Activated CD4-positive, CD25-positive, alpha-beta regulatory T cell treated with anti-CD3 and anti-CD28 coated beads, Interleukin-2, amount 50 U/mL, for 72 hours (primary cell): Measurements from ENCODE around the gene ZCWPW2.

Experiments
- DNase-seq: peaks from one replicate; pipeline ENCODE4 v3.0.0; 2021

The ZCWPW2 gene

GRCh38 chr3:28386049-28386448, 37.5 kb downstream of the ZCWPW2 start:
- no peak for DNase-seq

GRCh38 chr3:28388978-28389377, 40.5 kb downstream of the ZCWPW2 start:
- no peak for DNase-seq

- DNase-seq = no peak
Observed at GRCh38 chr3:28399206-28399605, 50.7 kb downstream of the ZCWPW2 start.

GRCh38 chr3:28406241-28406640, 57.7 kb downstream of the ZCWPW2 start:
- DNase-seq = no peak

GRCh38 chr3:28449398-28449797, 100.9 kb downstream of the ZCWPW2 start:
- DNase-seq = no peak

- DNase-seq = no peak
Observed at GRCh38 chr3:28462866-28463265, 114.3 kb downstream of the ZCWPW2 start.

GRCh38 chr3:28467414-28467813, 118.9 kb downstream of the ZCWPW2 start:
- DNase-seq = no peak

GRCh38 chr3:28476194-28476593, 127.7 kb downstream of the ZCWPW2 start:
- DNase-seq = no peak

- DNase-seq = no peak
Observed at GRCh38 chr3:28476764-28477163, 128.2 kb downstream of the ZCWPW2 start.

- DNase-seq = no peak
Observed at GRCh38 chr3:28485164-28485563, 136.6 kb downstream of the ZCWPW2 start.

- DNase-seq = no peak
Observed at GRCh38 chr3:28495301-28495700, 146.8 kb downstream of the ZCWPW2 start.

- no peak for DNase-seq
Observed at GRCh38 chr3:28502397-28502937, 153.9 kb downstream of the ZCWPW2 start.

- no peak for DNase-seq
Observed at GRCh38 chr3:28504976-28505375, 156.5 kb downstream of the ZCWPW2 start.

- DNase-seq = no peak
Observed at GRCh38 chr3:28521663-28522062, 173.1 kb downstream of the ZCWPW2 start.

GRCh38 chr3:28542351-28542750, 193.8 kb downstream of the ZCWPW2 start:
- DNase-seq = no peak

GRCh38 chr3:28544236-28544635, 195.7 kb downstream of the ZCWPW2 start:
- DNase-seq = no peak

GRCh38 chr3:28544831-28545230, 196.3 kb downstream of the ZCWPW2 start:
- DNase-seq = no peak

GRCh38 chr3:28547677-28548076, 199.2 kb downstream of the ZCWPW2 start:
- no peak for DNase-seq

- no peak for DNase-seq
Observed at GRCh38 chr3:28553175-28553574, 204.7 kb downstream of the ZCWPW2 start.

GRCh38 chr3:28556195-28556594, 207.7 kb downstream of the ZCWPW2 start:
- no peak for DNase-seq

GRCh38 chr3:28564211-28564610, 215.7 kb downstream of the ZCWPW2 start:
- no peak for DNase-seq

- no peak for DNase-seq
Observed at GRCh38 chr3:28569357-28569756, 220.8 kb downstream of the ZCWPW2 start.

- no peak for DNase-seq
Observed at GRCh38 chr3:28574036-28574435, 225.5 kb downstream of the ZCWPW2 start.

- DNase-seq = no peak
Observed at GRCh38 chr3:28575100-28575745, 226.7 kb downstream of the ZCWPW2 start.
